ENCODE data around the gene CAB39L.

Gene CAB39L

GRCh38 chr13:49395878-49396380 lies 47.9 kb downstream of the CAB39L start:
- H3K4me1 ChIP-seq (ENCODE audit: insufficient read depth, low read length): no peaks in the 10 kb centered on the region; the same call in 1 of the 2 replicates
- H3K9ac ChIP-seq (ENCODE audit: low read depth, low read length): no peak overlapping the region
- H3K27me3 ChIP-seq (ENCODE audit: insufficient read depth, low read length): no peaks in the 10 kb centered on the region
- H3K4me3 ChIP-seq (ENCODE audit: low read length): no peak overlapping the region
- WGBS: 93% methylated on average over 1 of the region's 1 CpG
- no peaks in the 10 kb centered on the region for H3K9me3 ChIP-seq (ENCODE audit: insufficient read depth, low read depth, low read length)
- no peak overlapping the region for H3K27ac ChIP-seq (ENCODE audit: low read depth, low read length)
- H3K36me3 ChIP-seq (ENCODE audit: insufficient read depth, low read length): no peaks in the 10 kb centered on the region

- no peak overlapping the region for H3K4me3 ChIP-seq (ENCODE audit: low read length)
- H3K27me3 ChIP-seq (ENCODE audit: insufficient read depth, low read length): no peaks in the 10 kb centered on the region
- H3K9ac ChIP-seq (ENCODE audit: low read depth, low read length): no peak overlapping the region
- H3K36me3 ChIP-seq (ENCODE audit: insufficient read depth, low read length): no peaks in the 10 kb centered on the region
- H3K9me3 ChIP-seq (ENCODE audit: insufficient read depth, low read depth, low read length): no peaks in the 10 kb centered on the region
- 81% methylated on average over 1 of the region's 1 CpG for WGBS
- H3K27ac ChIP-seq (ENCODE audit: low read depth, low read length): no peak overlapping the region
- H3K4me1 ChIP-seq (ENCODE audit: insufficient read depth, low read length): no peaks in the 10 kb centered on the region
Measured at GRCh38 chr13:49395451-49395865, 48.4 kb downstream of the CAB39L start.

GRCh38 chr13:49388091-49388635 lies 55.7 kb downstream of the CAB39L start:
- Histone ChIP-seq H3K27me3 (ENCODE audit: insufficient read depth, low read length) (peaks cover 16% of the 10 kb centered on the region), H3K9ac (ENCODE audit: low read depth, low read length) (no peak overlapping the region), H3K4me1 (ENCODE audit: insufficient read depth, low read length) (peaks cover 6% of the 10 kb centered on the region; the same call in 1 of the 2 replicates), H3K36me3 (ENCODE audit: insufficient read depth, low read length) (no peaks in the 10 kb centered on the region), H3K27ac (ENCODE audit: low read depth, low read length) (no peak overlapping the region), H3K4me3 (ENCODE audit: low read length) (no peak overlapping the region), H3K9me3 (ENCODE audit: insufficient read depth, low read depth, low read length) (no peaks in the 10 kb centered on the region)
- 48% methylated on average over 4 of the region's 5 CpGs for WGBS

- H3K36me3 ChIP-seq (ENCODE audit: insufficient read depth, low read length): no peaks in the 10 kb centered on the region
- 80% methylated on average over 2 of the region's 2 CpGs for WGBS
Measured at GRCh38 chr13:49386664-49387063, 57.2 kb downstream of the CAB39L start.

GRCh38 chr13:49376121-49376520 lies 67.7 kb downstream of the CAB39L start:
- H3K27me3 ChIP-seq (ENCODE audit: insufficient read depth, low read length): no peaks in the 10 kb centered on the region
- H3K36me3 ChIP-seq (ENCODE audit: insufficient read depth, low read length): no peaks in the 10 kb centered on the region
- H3K9ac ChIP-seq (ENCODE audit: low read depth, low read length): no peak overlapping the region
- no peak overlapping the region for H3K4me3 ChIP-seq (ENCODE audit: low read length)
- H3K9me3 ChIP-seq (ENCODE audit: insufficient read depth, low read depth, low read length): no peaks in the 10 kb centered on the region
- H3K27ac ChIP-seq (ENCODE audit: low read depth, low read length): no peak overlapping the region
- 63% methylated on average over 3 of the region's 3 CpGs for WGBS
- H3K4me1 ChIP-seq (ENCODE audit: insufficient read depth, low read length): no peaks in the 10 kb centered on the region

More at GRCh38 chr13:49386664-49387063, 57.2 kb downstream of the CAB39L start:
- Histone ChIP-seq H3K9ac (ENCODE audit: low read depth, low read length) (no peak overlapping the region), H3K9me3 (ENCODE audit: insufficient read depth, low read depth, low read length) (no peaks in the 10 kb centered on the region), H3K4me3 (ENCODE audit: low read length) (no peak overlapping the region), H3K4me1 (ENCODE audit: insufficient read depth, low read length) (peaks cover 6% of the 10 kb centered on the region; the same call in 1 of the 2 replicates), H3K27me3 (ENCODE audit: insufficient read depth, low read length) (peaks cover 16% of the 10 kb centered on the region), H3K27ac (ENCODE audit: low read depth, low read length) (no peak overlapping the region)

- Histone ChIP-seq H3K9me3 (ENCODE audit: insufficient read depth, low read depth, low read length) (no peaks in the 10 kb centered on the region), H3K27me3 (ENCODE audit: insufficient read depth, low read length) (no peaks in the 10 kb centered on the region), H3K9ac (ENCODE audit: low read depth, low read length) (no peak overlapping the region), H3K4me3 (ENCODE audit: low read length) (no peak overlapping the region), H3K4me1 (ENCODE audit: insufficient read depth, low read length) (no peaks in the 10 kb centered on the region), H3K36me3 (ENCODE audit: insufficient read depth, low read length) (no peaks in the 10 kb centered on the region), H3K27ac (ENCODE audit: low read depth, low read length) (no peak overlapping the region)
- WGBS: 91% methylated on average over 3 of the region's 4 CpGs
Measured at GRCh38 chr13:49374585-49375290, 69.1 kb downstream of the CAB39L start.

GRCh38 chr13:49373716-49374115 lies 70.1 kb downstream of the CAB39L start:
- WGBS: 90% methylated on average over 2 of the region's 2 CpGs
- no peaks in the 10 kb centered on the region for H3K36me3 ChIP-seq (ENCODE audit: insufficient read depth, low read length)
- H3K27ac ChIP-seq (ENCODE audit: low read depth, low read length): no peak overlapping the region
- no peak overlapping the region for H3K9ac ChIP-seq (ENCODE audit: low read depth, low read length)
- no peaks in the 10 kb centered on the region for H3K27me3 ChIP-seq (ENCODE audit: insufficient read depth, low read length)
- H3K4me3 ChIP-seq (ENCODE audit: low read length): no peak overlapping the region
- no peaks in the 10 kb centered on the region for H3K9me3 ChIP-seq (ENCODE audit: insufficient read depth, low read depth, low read length)
- peaks cover 3% of the 10 kb centered on the region for H3K4me1 ChIP-seq (ENCODE audit: insufficient read depth, low read length)

- Histone ChIP-seq H3K27me3 (ENCODE audit: insufficient read depth, low read length) (no peaks in the 10 kb centered on the region), H3K9me3 (ENCODE audit: insufficient read depth, low read depth, low read length) (no peaks in the 10 kb centered on the region), H3K4me1 (ENCODE audit: insufficient read depth, low read length) (peaks cover 13% of the 10 kb centered on the region), H3K36me3 (ENCODE audit: insufficient read depth, low read length) (no peaks in the 10 kb centered on the region), H3K4me3 (ENCODE audit: low read length) (no peak overlapping the region), H3K9ac (ENCODE audit: low read depth, low read length) (no peak overlapping the region), H3K27ac (ENCODE audit: low read depth, low read length) (no peak overlapping the region)
- WGBS: 79% methylated on average over 4 of the region's 4 CpGs
Measured at GRCh38 chr13:49371943-49372613, 71.8 kb downstream of the CAB39L start.

GRCh38 chr13:49370371-49370770 lies 73.5 kb downstream of the CAB39L start:
- no peaks in the 10 kb centered on the region for H3K27me3 ChIP-seq (ENCODE audit: insufficient read depth, low read length)
- no peak overlapping the region for H3K4me3 ChIP-seq (ENCODE audit: low read length)
- WGBS: 93% methylated on average over 2 of the region's 2 CpGs
- H3K36me3 ChIP-seq (ENCODE audit: insufficient read depth, low read length): no peaks in the 10 kb centered on the region
- no peak overlapping the region for H3K27ac ChIP-seq (ENCODE audit: low read depth, low read length)
- H3K9me3 ChIP-seq (ENCODE audit: insufficient read depth, low read depth, low read length): no peaks in the 10 kb centered on the region
- H3K9ac ChIP-seq (ENCODE audit: low read depth, low read length): no peak overlapping the region
- H3K4me1 ChIP-seq (ENCODE audit: insufficient read depth, low read length): peaks cover 13% of the 10 kb centered on the region

GRCh38 chr13:49369866-49370265 lies 74.0 kb downstream of the CAB39L start:
- Histone ChIP-seq H3K36me3 (ENCODE audit: insufficient read depth, low read length) (no peaks in the 10 kb centered on the region), H3K4me3 (ENCODE audit: low read length) (no peak overlapping the region), H3K9ac (ENCODE audit: low read depth, low read length) (no peak overlapping the region), H3K27ac (ENCODE audit: low read depth, low read length) (no peak overlapping the region), H3K4me1 (ENCODE audit: insufficient read depth, low read length) (peaks cover 13% of the 10 kb centered on the region), H3K9me3 (ENCODE audit: insufficient read depth, low read depth, low read length) (no peaks in the 10 kb centered on the region), H3K27me3 (ENCODE audit: insufficient read depth, low read length) (no peaks in the 10 kb centered on the region)
- 98% methylated on average over 4 of the region's 4 CpGs for WGBS

- no peak overlapping the region; the same call in 1 of the 2 replicates for H3K4me3 ChIP-seq (ENCODE audit: low read length)
- no peaks in the 10 kb centered on the region for H3K27me3 ChIP-seq (ENCODE audit: insufficient read depth, low read length)
- H3K9me3 ChIP-seq (ENCODE audit: insufficient read depth, low read depth, low read length): no peaks in the 10 kb centered on the region
- peaks cover 13% of the 10 kb centered on the region for H3K4me1 ChIP-seq (ENCODE audit: insufficient read depth, low read length)
- 0 out of 2 replicates have a peak overlapping the region, but pooled peaks have one; percentile 7 for H3K27ac ChIP-seq (ENCODE audit: low read depth, low read length)
- no CpG with 5 or more reads among the region's 2 CpGs for WGBS
- H3K9ac ChIP-seq (ENCODE audit: low read depth, low read length): no peak overlapping the region
- no peaks in the 10 kb centered on the region for H3K36me3 ChIP-seq (ENCODE audit: insufficient read depth, low read length)
Measured at GRCh38 chr13:49368688-49369087, 75.2 kb downstream of the CAB39L start.

All from HUES64 (cell line).